Anterior cingulate cortex (tissue), 58 donors: ENCODE data around the gene PDLIM5.
A peak's percentile ranks its signal among the peaks of the same experiment; 100 is the strongest.
"Not testable (repeated sequence)": the region's sequence is repeated elsewhere in the genome, so short reads cannot be mapped to it uniquely, and the experiment has no call there.

ENCODE experiments used
- DNase-seq, 58 donors: peaks; one replicate each; lab custom pipeline; 2025; lab: John Stamatoyannopoulos, UW

Gene PDLIM5

DNA sequence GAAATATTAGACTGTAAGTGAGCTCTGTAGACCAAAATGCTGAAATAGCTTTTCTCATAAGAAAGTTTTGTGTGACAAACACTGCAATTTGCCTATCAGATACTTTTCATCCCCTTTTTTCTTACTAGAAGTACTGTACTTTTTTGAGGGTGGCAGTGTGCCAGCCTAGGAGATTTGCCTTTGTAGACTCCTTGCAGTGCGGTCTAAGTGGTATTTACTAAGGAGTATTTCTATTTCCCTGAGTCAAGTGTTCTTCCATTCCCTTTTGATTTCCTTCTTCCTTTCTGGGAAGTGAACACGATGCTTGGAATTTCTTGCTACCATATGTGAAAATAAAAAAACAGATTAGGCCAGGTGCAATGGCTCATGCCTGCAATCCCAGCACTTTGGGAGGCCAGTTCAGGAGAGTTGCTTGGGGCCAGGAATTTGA is 34.6 kb downstream of the PDLIM5 start:
- DNase-seq = no peak

DNA sequence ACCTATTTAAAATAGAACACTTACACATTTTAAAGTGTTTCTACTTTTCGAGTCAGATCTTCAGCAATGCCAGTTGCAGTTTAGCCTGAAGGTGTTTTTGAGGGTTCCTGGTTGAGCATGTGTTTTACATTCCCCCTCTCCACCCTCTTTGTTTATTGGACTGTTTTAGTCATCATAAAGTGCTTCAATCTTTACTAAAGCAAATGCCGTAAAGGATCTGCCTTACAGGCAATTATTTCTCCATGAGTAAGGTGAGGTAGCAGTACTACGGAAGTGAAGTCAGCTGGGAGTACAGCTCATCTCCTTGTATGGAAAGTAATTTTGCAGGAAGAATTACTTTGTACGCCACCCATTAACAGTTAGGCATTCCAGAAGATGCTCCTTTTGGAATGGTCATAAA is 36.9 kb downstream of the PDLIM5 start:
- no peak for DNase-seq

DNA sequence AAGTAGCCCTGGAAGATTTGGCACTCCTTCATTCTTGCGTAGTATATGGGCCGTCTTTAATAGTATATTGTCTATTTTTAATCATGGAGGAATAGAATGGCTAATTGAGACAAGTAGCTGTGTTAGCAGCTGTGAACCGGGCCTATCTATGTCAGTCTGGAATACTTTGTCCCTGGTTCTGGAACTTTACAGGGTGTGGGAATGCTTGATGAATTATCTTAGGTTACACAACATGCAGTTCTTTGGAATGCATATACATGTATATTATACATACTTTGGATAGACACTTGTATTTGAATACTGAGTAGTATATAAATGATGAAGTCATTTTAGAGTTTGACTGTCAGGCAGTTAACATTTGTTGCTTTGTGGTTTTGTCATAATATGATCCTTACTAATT is 37.4 kb downstream of the PDLIM5 start:
- DNase-seq = no peak

DNA sequence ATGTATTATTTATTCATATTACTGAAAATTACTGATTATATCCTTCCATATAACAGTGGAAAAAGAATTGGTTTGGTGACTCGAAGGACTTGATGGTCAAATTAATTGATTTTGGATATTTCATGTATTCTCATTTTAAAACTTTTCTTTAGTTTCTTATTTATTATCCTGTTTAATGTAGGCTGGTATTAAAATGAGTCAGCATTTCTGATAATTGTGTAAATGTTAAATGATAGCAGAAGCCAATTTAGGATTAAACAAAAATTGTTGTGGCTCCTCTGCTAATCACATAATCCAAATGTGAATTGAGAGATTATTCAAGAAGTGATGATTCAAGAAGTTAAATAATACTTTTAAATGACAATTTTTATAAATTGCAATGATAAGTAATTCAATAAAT is 38.7 kb downstream of the PDLIM5 start:
- no peak for DNase-seq

DNA sequence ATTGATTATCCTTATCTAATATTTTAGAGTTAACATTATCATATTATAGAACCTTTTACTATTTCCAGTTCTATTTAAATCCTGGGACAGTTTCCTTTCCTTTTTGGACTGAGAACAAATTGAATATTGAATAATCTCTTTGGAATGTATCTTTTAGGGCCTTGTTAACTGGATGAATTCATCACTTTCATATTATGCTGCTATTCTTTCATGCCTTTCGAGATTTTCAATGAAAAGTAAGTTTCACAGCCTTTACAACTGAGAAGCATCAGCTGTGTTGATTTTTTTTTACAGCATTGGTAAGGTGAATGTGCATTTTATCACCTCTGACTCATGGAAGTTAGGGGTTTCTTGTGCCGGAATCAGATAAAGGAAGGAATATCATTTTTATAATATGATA is 39.6 kb downstream of the PDLIM5 start:
- DNase-seq = no peak

DNA sequence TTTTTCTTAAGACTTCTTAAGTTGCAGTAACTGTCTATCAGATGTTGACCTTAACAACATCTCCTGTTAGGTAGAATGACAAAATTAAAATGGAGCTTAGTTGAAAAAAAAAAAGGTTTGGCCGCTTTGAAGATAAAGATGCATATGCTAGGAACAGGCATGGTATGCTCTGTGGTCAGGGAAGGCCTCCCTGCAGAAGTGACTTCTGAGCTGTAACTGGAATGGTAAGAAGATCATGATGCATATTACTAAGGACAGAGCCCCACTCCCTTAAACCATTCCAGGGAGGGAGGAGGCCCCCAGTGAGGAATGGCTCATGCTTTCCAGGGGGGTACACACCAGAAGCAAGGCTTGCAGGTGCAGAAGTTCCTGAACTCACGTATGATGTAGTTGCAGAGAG is 43.7 kb downstream of the PDLIM5 start:
- DNase-seq = no peak

DNA sequence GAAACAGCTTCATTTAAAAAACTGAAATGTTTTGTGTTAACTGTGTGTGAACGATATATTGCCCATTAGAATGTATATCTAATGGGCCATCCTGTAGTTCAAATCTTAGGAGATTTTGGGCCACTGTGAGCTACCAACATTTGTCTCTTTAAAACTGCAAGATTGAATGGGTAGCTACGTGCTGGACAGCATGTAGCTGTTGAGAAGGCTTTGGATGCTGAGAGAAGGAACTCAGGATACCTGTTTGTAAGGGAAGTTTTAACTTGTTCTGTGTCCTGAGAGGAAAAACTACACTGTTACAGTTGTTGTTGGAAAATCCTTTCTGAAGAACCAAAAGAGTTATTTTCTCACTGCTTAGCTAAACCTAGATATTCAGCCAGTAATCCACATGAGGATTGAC is 45.9 kb downstream of the PDLIM5 start:
- no peak for DNase-seq

DNA sequence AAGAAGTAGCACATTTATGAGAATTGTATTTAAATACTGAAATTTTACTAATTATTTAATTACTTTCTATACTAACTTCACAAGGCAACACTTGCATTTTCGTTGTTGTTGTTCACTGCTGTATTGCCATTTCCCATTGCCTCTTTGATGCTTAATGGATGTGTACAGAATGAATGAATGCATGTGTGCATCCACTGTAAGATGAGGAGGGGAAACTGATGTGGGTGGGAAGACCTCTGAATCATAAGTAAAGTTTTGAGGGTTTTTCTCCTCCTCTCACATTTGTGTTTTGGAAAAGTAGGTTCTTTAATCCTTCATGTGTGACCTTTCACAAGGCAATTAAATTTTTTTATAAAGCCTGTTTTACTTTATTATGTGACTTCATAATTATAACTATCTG is 46.8 kb downstream of the PDLIM5 start:
- DNase-seq = no peak

DNA sequence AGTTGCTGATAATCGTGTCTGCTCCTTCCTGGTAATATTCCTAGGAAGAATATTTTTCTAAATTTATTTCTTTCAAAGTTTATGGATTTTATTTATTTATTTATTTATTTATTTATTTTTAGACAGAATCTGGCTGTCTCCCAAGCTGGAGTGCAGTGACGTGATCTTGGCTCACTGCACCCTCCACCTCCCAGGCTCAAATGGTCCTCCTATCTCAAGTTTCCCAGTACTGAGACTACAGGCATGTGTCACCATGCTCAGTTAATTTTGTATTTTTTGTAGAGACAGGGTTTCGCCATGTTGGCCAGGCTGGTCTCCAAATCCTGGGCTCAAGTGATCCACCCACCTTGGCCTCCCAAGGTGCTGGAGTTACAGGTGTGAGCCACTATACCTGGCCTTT is 48.9 kb downstream of the PDLIM5 start:
- no peak for DNase-seq

DNA sequence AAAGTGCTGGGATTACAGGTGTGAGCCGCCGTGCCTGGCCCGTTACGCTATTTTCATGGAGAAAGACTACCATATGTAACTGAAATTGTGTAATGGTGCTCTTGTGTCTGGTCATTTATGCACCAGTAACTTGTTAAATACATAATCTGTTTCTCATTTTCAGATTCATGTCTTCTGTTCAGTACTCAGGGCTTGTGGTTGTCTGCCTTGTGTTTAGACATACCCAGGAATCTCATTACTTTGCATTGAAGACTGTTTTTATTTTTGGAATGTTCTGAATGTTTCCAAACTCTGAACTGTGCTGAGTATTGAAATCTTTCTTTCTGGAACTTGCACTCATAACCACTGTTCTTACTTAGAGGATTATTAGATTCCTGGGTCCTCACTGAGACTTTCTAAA is 52.8 kb downstream of the PDLIM5 start:
- no peak for DNase-seq

DNA sequence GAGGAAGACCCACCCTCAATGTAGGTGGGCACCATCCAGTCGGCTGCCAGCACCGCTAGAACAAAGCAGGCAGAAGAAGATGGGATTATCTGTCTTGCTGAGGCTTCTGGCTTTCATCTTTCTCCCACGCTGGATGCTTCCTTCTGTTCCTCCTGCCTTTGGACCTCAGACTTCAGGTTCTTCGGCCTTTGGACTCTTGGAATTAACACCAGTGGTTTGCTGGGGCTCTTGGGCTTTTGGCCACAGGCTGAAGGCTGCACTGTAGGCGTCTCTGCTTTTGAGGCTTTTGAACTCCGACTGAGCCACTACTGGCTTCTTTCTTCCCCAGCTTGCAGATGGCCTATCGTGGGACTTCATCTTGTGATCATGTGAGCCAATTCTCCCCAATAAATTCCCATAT is 55.1 kb downstream of the PDLIM5 start:
- DNase-seq = no peak

DNA sequence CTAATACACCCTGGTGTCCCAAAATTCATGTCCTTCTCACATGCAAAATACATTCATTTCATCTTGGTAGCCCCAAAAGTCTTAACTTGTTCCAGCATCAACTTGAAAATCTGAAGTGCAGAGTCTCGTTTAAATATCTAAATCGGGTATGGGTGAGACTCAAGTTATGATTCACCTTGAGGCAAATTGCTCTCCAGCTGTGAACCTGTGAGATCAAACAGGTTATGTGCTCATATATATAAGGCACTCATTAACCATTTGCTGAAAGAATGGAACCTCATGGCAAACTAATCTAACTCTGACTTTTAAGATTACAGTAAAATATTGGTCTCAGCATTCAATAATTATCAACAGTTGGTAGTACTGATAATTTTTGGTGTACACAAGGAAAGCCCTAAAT is 55.5 kb downstream of the PDLIM5 start:
- DNase-seq = no peak

DNA sequence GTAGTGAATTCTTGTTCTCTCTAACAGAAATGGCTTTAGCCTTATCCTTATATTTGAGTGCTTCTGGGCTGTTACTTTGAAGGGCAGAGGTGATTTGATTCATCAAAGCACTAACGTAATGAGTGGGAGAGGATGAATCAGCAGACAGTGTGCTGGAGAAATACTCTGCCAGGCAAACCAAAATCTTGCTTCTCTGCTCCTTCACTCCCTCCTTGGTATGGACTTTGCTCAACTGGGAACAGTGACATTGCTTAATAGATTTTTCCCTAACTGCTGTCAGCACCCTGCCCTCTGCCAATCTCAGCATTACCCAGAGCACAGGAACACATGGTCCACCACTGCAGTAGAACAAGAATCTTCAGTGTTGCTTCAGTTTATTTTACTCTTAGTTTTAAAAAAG is 56.0 kb downstream of the PDLIM5 start:
- peak in 2 of 58 donors; percentile 3 to 9 for DNase-seq

DNA sequence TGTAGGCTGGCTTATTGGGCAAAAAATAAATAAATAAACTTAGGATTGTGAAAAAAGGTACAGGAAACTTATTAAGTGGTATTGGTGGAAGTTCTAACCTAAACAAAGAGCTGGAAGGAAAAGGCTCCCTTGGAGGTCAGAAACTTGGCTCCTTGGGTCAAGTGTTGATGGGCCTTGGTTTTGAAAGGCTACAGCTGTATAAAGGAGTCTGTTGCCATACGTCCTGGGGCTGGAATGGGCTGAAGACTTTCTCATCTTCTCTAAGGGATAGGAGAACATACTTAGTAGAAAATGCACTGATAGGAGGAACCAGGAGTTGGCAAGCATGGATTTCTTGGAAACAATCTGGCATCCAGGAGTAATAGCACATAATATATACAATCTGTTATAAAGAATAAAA is 56.6 kb downstream of the PDLIM5 start:
- no peak for DNase-seq

DNA sequence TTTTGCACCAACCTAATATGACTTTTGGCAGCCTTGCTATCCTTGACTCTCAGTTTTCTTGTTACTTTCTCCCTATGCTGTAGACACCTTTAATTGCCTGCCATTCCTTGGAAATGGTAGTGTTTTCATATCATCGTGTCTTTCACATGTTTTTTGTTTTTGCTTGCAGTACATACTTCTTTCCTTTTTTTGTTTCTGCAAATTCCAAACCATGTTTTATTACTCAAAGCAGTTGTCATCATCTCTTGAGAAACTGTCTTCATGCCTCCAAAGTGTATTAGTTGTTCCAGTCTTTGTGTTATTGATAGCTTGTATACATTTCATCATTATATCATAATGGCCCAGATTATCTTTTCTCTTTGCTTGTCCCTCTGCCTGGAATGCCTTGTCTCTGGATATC is 57.1 kb downstream of the PDLIM5 start:
- no peak for DNase-seq

DNA sequence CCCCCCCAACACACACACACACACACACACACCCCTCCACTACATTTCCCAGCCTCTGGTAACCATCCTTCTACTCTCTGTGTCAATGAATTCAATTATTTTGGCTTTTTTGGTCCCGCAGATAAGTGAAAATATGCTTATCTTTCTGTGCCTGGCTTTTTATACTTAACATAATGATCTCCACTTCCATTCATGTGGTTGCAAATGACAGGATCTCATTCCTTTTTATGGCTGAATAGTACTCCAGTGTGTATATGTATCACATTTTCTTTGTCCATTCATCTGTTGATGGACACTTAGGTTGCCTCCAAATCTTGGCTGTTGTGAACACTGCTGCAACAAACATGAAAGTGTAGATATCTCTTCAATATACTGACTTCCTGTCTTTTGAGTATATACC is 59.8 kb downstream of the PDLIM5 start:
- no peak for DNase-seq

DNA sequence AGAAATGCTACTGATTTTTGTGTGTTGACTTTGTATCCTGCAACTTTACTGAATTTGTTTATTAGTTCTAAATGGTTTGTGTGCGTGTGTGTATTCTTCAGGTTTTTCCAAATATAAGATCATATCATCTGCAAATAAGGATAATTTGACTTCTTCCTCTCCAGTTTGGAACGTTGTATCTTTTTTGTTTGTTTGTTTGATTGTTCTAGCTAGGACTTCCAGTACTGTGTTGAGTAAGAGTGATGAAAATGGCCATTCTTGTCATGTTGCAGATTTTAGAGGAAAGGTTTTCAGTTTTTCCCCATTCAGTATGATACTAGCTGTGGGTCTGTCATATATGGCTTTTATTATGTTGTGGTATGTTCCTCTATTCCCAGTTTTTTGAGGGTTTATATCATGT is 61.8 kb downstream of the PDLIM5 start:
- not testable (repeated sequence) for DNase-seq

DNA sequence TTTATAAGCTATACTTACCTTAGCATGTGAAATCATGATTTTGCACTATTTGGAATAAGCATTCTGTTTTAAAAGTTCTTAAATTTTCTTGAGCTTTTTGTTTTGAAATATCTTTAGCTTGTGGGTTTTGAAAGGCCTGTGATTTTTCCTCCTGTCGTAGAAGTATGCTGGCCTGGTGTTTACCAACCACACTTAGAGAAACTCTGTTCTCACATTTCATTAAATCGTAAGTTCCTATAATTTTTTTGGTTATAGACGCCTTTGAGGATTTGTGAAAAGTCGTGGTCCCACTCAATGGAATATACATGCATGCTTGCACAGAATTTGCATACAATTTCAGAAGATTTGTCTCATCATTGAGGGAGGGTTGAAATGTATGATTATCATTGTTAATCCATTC is 63.6 kb downstream of the PDLIM5 start:
- DNase-seq = no peak

DNA sequence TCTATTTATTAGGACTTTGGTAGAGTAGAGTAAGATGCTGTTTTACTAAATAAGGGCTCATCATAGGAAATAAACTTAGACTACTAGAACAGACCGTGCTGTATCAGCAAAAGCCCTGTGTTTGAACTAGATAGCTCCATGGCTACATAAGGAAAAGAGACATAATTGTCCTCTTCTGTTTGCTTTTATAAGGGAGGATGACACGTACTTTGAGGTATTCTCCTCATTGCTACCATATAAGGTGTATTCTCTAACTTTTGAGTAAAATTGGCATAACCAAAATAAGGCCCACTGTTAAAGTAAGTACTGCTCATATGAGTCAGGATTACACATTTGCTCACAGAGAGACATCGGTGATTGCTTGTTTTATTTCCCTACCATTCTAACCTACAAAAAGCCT is 64.3 kb downstream of the PDLIM5 start:
- DNase-seq = no peak

DNA sequence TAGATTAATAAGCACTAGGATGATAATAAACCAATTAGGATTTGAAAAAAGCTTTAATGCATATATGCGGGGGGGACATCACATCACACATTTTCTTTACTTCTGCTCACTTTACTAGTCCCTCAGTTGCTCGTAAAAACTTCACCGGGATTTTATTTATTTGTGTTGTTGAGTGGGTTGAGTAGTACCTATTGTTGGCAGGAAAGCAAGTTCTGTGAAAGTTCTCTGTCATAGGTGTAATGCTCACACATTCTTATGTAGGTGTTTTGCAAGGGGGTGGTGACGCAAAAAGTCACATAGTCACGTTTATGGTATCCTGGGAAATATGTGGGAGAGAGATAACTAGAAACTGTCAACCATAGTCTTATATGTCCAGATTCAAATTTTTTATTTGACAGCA is 65.3 kb downstream of the PDLIM5 start:
- DNase-seq = no peak

DNA sequence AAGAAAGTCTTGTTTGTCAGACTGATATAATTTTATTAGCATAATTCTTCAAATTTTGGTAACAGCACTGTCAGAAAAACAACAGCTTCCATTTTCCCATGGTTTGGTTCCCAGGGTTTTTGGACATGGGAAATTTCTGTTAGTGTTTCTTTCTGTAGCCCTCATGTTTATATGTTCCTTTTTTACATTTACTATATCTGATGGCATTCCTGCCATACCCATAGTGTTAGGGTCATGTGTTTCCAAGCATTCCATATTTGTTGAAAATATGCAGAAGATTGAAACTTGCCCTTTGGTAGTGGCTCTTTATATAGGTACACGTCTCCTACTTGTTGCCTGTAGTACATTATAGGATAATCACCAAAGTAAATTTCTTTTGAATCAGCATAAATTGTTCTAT is 65.8 kb downstream of the PDLIM5 start:
- no peak for DNase-seq

DNA sequence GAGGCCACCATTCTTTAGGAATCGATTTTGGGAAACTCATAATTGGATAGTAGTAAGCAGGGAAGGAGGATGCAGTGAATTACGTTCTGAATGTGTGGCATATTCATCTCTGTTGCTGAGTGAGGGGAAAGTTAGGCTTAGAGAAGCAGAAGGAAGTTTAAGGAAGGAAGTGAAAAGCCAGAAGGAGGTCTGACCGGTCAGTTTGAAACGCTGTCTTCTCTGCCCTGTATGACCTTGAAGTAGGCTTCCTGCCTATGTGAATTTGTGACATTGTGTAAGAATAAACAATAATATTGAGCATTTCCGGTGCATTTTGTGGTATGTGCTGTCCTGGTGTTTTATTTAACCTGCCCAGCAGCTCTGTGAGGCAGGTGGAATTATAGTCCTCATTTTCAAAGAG is 67.3 kb downstream of the PDLIM5 start:
- DNase-seq = no peak

DNA sequence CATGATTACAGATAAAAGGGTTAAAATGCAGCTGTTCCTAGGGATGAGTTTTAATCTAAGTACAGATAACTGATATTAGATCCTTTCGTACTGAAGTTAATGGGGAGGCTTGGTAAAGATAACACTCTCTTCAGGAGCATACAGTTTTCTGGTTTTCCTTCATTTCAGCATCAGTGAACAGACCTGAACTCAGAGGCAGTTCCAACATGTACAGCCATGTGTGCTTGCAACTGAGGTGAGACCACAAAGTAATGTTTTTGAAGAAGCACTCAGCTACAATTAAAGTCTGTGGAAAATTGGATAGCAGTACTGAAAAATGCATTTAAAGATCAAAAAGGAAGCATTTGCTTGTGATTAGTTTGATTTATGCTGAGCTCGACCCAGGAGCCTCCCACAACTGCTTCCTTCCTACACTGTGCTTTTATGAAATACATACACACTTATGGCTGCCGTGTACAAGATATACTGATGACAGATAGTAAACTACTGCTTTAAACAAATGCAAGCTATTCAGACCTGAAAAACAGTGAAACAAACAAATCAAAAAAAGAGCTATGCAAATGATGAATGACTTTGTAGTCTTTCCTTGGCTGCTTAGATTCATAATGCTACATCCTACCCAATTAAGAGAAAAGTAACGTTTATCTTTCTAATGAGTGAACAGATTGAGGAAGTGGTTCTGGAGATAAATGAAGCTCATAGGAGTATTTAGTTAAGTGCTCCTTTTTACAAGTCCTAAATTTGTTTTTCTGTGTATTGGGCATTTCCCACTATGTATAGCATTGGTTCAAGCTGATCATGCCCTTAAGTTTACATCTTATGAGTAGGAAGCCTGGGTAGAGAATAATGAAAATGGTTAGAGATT is 68.4 kb downstream of the PDLIM5 start:
- DNase-seq = no peak
